Left colon (tissue), 2 donors: Measurements from ENCODE around the gene NSD1. TPM values are rescaled to one million over a fixed set of nuclear protein-coding genes. Genes with fewer than 3 reads are reported as not detected.
A peak's percentile ranks its signal among the peaks of the same experiment; 100 is the strongest.
"Not testable (repeated sequence)": the region's sequence is repeated elsewhere in the genome, so short reads cannot be mapped to it uniquely, and the experiment has no call there.

Source experiments
- ATAC-seq: fragments of 200-7000 bp; cut with Tn5 transposase; one replicate; pipeline ENCODE4 v1.9.1; 2020; ENCODE audit warnings: mild to moderate bottlenecking, moderate library complexity
- DNase-seq, 2 donors: peaks; one replicate each; pipeline ENCODE4 v3.0.0-alpha.2; 2020
- intact Hi-C, 2 donors: fragments of 100-400 bp; cut with DNase I in 1 of 2; cut with micrococcal nuclease in 1 of 2; formaldehyde crosslinking; loops; one replicate each; pipeline versions ENCODE4 v1.11.2 to v1.14.0; 2022; cut with DNase I, micrococcal nuclease
- total RNA-seq, 2 donors: library from RNA; stranded (reverse); fragmentation: NEBNext Ultra II Directional; extraction: Animal tissue kit (Norgen Biotek cat#: 25700); gene quantifications; one replicate each; pipeline ENCODE4 v1.2.1, GENCODE V29; 2021
- donor health status: DM: no; HTN: no; CAD: no.
- donor health status: DM: yes; HTN: yes; CAD: no.

Gene NSD1
- total RNA-seq, 2 donors from 2014 or later: 55.6 to 65.8 TPM

DNA sequence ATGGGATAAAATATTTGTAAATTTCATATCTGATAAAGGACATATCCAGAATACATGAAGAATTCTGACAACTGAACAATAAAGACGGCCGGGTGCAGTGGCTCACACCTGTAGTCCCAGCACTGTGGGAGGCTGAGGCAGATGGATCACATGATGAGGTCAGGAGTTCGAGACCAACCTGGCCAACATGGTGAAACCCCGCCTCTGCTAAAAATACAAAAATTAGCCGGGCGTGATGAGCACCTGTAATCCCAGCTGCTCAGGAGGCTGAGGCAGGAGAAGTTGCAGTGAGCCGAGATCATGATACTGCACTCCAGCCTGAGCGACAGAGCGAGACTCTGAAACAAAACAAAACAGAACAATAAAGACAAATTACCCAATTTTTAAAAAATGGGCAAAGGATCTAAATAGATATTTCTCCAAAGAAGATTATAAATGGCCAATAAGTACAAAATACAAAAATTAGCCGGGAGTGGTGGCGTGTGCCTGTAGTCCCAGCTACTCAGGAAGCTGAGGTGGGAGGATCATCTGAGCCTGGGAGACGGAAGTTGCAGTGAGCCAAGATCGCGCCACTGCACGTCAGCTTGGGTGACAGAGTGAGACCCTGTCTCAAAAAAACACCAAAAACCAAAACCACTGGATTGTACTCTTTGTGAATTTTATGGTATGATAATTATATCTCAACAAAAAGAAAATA lies 9.6 kb upstream of the NSD1 start:
- no peak for ATAC-seq
- no peak for DNase-seq
- intact Hi-C loops: no loop called here

DNA sequence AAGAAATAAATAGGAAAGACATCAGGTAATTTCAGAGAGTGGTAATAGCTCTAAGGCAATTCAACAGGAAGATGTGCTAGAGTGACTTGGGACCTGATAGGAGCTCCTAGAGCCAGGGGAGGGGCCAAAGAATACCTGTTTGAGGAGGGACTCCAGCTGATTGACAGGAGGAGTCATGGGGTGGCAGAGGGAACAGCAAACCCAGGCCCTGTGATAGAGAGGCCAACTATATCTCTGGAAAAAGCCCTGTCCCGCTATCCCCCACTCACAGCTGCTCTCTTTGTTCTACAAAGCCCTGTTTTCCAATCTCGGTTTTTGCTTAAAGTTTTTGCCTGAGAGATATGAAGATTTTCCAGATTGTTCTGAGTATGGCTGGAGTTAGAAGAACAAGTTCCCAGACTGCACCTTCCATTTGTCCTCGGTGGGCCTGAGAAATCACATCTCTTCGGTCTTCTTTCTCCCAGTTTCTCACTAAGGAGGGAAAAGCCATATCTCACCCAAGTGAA lies 9.0 kb upstream of the NSD1 start:
- no peak for DNase-seq
- peak; percentile 58 for ATAC-seq
- intact Hi-C loops: no loop called here

DNA sequence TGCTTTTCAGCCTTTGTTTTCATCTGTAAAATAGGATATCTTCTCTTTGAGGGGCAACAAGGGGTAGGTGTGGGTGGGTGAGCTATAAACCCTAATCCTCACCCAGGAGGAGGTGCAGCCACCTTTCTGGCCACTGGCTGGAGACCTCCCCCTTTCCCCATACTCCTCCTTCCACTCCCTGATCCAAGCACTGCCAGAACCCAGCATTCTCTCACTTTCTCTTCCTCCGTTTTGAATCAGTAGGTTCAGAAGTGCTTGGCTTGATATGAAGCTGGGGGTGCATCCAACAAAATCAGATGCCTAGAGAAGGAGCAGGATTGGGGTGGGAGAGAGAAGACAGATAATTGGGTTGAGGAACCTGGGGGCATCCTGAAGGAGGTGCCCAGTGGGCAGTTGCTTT lies 6.8 kb upstream of the NSD1 start:
- no peak for ATAC-seq
- no peak for DNase-seq
- intact Hi-C loops: no loop called here

GRCh38 chr5:177128551-177128981 lies 5.0 kb upstream of the NSD1 start:
- DNase-seq (no peak), ATAC-seq (no peak)
- intact Hi-C loops: no loop called here

DNA sequence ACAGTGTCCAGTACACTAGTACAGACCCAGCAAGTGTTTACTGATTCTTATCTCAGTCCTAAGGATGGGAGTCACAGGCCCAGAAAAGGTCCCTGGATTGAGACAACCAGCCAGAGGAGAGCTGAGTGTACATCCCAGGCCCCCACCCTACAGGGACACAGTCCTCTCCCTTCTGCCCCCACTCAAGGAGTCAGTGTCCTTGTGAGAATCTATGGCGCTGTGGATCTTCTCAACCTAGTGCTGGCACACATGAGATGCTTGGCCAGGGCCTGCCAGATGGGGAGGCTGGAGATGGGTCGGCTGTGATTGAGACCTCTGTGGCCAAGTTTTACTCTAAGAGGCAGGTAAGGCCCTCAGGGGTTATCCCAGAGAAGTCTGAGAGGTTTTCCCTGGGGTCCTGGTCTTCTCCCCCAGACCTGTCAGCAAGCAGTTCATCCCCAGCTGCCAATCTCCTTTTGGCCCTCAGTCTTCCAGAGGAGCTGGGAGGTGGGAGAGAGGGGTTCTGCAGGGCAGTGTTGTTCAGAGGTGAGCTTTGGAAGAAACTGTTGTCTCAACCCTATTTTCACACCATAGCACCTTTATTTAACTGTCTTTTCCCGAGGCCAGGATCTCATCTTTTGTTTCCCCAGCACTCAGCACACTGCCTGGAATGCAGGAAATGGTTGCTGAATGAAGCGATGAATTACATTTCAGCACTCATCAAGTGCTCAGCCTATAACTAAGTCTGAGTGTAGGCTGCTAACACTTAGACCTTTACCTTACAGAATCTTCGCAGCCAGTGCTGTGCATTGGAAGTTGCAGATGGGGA lies 3.2 kb upstream of the NSD1 start:
- intact Hi-C loops: no loop called here
- ATAC-seq (no peak), DNase-seq (no peak)

- intact Hi-C loops: no loop called here
- ATAC-seq (no peak), DNase-seq (no peak)
These were observed 2.6 kb upstream of the NSD1 start for GRCh38 chr5:177131019-177131320.

GRCh38 chr5:177131352-177132135 lies 2.0 kb upstream of the NSD1 start:
- DNase-seq: peak in 1 of 2 donors; percentile 36
- ATAC-seq: no peak
- intact Hi-C loops: no loop called here

DNA sequence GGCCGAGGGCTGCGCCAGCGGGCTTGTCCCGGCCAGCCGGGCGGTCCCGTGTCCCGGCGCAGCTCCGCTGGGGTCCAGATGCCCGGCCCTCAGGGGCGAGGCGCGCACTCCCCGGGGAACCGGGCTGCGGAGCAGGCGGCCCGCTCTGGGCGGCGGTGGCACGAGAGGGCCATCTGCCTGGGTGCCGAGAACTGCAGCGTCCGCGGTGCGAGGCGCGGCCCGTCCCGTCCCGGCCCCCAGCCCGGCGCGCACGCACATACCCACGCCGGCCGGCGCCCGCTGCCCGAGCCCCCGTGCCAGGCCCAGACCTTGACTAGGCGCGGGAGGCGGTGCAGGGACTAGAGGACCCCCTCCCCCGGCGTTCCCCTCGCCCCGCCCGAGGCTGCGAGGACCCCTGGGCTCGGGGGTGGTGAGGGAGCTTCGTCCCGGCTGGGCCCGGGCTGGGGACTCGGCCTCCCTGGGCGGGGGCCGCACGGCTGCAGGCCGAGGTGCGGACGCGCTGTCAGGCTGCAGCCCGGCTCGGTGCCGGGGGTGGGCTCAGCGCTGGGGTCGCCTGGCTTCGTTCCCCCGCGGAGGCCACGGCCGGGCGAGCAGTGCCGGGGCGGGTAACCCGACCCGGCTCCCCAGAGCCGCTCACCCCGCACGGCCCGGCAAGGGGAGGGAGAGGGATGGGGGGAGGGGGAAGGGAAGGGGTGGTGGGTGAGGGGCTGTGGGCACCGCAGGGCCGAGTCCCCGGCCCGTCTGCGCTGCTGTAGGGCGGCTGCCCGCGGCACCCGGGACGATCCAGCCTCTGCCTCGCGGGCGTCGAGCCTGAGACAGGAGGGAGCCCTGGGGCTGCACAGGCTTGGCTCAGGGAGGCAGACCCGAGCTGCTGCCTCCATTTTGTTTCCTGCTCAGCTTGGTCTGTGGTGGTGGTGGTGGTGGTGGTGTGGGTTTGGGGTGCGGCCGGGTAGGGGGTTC lies 1.2 kb upstream of the NSD1 start:
- intact Hi-C loops: no loop called here
- ATAC-seq (no peak), DNase-seq (peak in 1 of 2 donors; percentile 29)

GRCh38 chr5:177133853-177134696 lies 502 bp downstream of the NSD1 start:
- intact Hi-C loops: no loop called here
- ATAC-seq (peak; percentile 75), DNase-seq (peak in 1 of 2 donors; percentile 60)

- DNase-seq: no peak
- intact Hi-C loops: no loop called here
- ATAC-seq: no peak
These were observed 1.2 kb downstream of the NSD1 start for GRCh38 chr5:177134697-177135225.

DNA sequence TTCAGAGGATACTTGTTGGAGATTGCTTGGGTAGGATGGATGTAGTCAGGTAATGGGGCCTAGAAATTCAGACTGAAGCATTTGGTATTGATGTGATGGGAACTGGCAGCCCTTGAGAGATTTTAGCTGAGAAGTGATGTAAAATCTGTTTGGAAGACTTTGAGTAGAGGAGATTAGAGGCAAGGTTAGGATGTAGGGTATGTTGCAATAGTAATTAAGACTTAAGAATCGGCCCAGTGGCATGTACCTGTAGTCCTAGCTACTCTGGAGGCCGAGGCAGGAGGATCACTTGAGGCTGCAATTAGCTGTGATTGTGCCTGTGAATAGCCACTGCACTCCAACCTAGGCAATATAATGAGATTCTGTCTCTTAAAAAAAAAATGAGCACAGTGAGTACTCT lies 6.7 kb downstream of the NSD1 start:
- no peak for DNase-seq
- ATAC-seq: no peak
- intact Hi-C loops: no loop called here

DNA sequence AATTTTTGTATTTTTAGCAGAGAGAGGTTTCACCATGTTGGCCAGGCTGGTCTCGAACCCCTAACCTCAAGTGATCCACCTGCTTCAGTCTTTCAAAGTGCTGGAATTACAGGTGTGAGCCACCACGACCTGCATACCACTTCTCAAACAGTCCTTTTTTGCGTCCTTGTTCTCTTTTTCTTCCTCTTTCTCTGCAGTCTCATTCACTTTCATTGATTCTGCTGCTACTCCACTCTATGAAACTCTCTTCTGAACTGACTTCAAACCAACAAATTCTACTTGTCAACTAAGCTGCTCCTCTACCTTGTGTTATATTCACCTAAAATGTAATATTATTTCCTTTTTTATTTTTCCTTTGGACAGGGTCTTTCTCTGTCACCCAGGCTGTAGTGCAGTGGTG lies 7.9 kb downstream of the NSD1 start:
- intact Hi-C loops: no loop called here
- no peak for DNase-seq
- no peak for ATAC-seq

DNA sequence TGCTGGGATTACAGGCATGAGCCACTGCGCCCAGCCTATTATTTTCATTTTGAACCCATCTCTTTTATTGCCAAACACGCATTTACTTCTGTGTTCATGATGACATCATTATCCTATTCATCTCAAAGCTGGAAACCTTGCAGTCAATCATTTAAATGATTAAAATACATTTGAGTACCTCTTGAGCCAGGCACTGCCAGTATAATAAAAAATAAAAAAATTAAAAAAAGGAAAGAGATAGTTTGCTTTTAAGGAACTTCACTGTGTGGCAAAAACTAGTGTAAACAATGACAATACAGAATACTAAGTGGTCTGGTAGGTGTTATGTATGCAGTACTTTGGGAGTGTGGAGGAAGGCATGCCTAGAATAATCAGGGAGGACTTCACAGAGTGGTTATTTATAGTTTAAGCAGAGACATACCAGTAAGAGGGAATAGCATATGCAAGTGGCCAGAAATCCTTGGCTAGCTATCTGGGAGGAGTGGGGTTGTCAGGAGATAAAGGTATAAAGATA lies 8.6 kb downstream of the NSD1 start:
- no peak for ATAC-seq
- DNase-seq: no peak
- intact Hi-C loops: no loop called here

- intact Hi-C loops: no loop called here
- ATAC-seq: no peak
- no peak for DNase-seq
These were observed 9.2 kb downstream of the NSD1 start for GRCh38 chr5:177142778-177143177.

DNA sequence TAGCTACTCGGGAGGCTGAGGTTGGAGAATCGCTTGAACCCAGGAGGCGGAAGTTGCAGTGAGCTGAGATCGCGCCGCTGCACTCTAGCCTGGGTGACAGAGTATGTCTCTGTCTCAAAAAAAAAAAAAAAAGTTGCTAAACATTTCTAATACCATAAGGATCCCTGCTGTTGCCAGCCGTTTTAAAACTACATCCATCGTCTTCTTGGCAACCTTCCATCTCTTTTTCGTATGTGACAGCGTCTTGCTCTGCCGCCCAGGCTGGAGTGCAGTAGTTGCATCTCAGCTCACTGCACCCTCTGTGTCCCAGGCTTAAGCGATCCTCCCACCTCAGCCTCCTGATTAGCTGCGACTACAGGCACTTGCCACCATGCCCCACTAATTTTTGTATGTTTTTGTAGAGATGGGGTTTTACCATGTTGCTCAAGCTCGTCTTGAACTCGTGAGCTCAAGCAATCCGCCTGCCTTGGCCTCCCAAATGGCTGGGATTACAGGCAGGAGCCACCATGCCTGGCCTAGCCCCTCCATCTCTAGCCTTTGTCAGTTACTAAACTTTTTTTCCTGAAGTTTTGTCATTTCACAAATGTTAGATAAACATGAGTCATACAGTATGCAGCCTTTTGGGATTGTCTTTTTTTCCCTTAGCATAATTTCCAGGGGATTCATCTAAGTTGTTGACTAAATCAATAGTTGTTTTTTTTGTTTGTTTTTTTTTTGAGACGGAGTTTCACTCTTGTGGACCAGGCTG lies 13.5 kb downstream of the NSD1 start:
- ATAC-seq: no peak
- intact Hi-C loops: no loop called here
- no peak for DNase-seq

- intact Hi-C loops, DNase-seq, ATAC-seq: not testable (repeated sequence)
These were observed 16.5 kb downstream of the NSD1 start for GRCh38 chr5:177150061-177150460.
